K562 (cell line): Measurements from ENCODE around the gene MCCD1. TPM values are rescaled to one million over a fixed set of nuclear protein-coding genes. Genes with fewer than 3 reads are reported as not detected.
A peak's percentile ranks its signal among the peaks of the same experiment; 100 is the strongest.

ENCODE experiments used
- ATAC-seq: fragments of 200-7000 bp; cut with Tn5 transposase; 3 replicates; pipeline ENCODE4 v1.9.1; 2020; ENCODE audit warnings: moderate library complexity
- BruUV-seq: library from RNA; stranded (reverse); fragments of 400-500 nt; replicated peaks from 2 replicates; lab custom pipeline; 2021; lab: Mats Ljungman, UMichigan
- CTCF ChIA-PET: fragments of 300-600 bp; formaldehyde crosslinking; extraction: SDS; loops from one replicate; lab custom pipeline; 2021; ENCODE audit warnings: low intra/inter-chr PET ratio; lab: Yijun Ruan, JAX
- POLR2A ChIA-PET: fragments of 300-600, 350-650 bp; sonication (Branson Sonifier 250); formaldehyde crosslinking; extraction: SDS; loops from one replicate; lab custom pipeline; 2021; ENCODE audit warnings: antibody characterized with exemption, inconsistent platforms; lab: Yijun Ruan, JAX
- DNase-seq, 4 experiments: peaks; one replicate each; pipeline versions ENCODE4 v3.0.0 to v3.0.0-alpha.2; 2011 to 2018; ENCODE audit warnings: low spot score in 3 of 4, mixed read lengths in 3 of 4; ENCODE audit errors: extremely low read depth in 1 of 4
- FAIRE-seq: peaks from 2 replicates; lab custom pipeline; 2011; peaks lifted over from hg19 to GRCh38; lab: Jason Lieb, UNC
- H2AFZ ChIP-seq: 2 replicates; pipeline ENCODE4 v1.6.0; 2011; ENCODE audit warnings: low read depth, low read length, control low read depth, inconsistent platforms
- H3K27ac ChIP-seq: fragments of 200-600 bp; 3 replicates; pipeline ENCODE4 v1.8.0; 2011; ENCODE audit warnings: low read depth, mild to moderate bottlenecking, control low read depth, inconsistent platforms, low read length, moderate library complexity, mixed read lengths; ENCODE audit errors: extremely low read depth
- H3K27me3 ChIP-seq, 2 experiments: fragments of 300-600 bp in 1 of 2; 2 replicates in 1 of 2; 3 replicates in 1 of 2; pipeline versions ENCODE4 v1.6.0 to v1.8.0; 2011; ENCODE audit warnings: inconsistent platforms in 2 of 2, low read length in 2 of 2, mild to moderate bottlenecking in 1 of 2, mixed read lengths in 1 of 2, moderate library complexity in 1 of 2; ENCODE audit not compliant: control insufficient read depth in 2 of 2, insufficient read depth in 2 of 2
- H3K36me3 ChIP-seq: fragments of 300-600 bp; 3 replicates; pipeline ENCODE4 v1.8.0; 2011; ENCODE audit warnings: mild to moderate bottlenecking, low read length, inconsistent platforms; ENCODE audit not compliant: control insufficient read depth, insufficient read depth
- H3K4me1 ChIP-seq, 2 experiments: fragments of 200-600 bp in 1 of 2; replicated peaks in 1 of 2; 2 replicates in 1 of 2; 3 replicates in 1 of 2; pipeline versions ENCODE4 v1.5.1 to v1.8.0; 2011; ENCODE audit warnings: inconsistent platforms in 2 of 2, low read length in 2 of 2, mild to moderate bottlenecking in 1 of 2, mixed read lengths in 1 of 2, moderate library complexity in 1 of 2; ENCODE audit not compliant: control insufficient read depth in 2 of 2, insufficient read depth in 2 of 2
- H3K4me2 ChIP-seq: 2 replicates; pipeline ENCODE4 v1.6.1; 2011; ENCODE audit warnings: low read length, control low read depth, inconsistent platforms, mixed read lengths; ENCODE audit not compliant: insufficient read depth
- H3K4me3 ChIP-seq: fragments of 200-600 bp; sonication (generic), shearing (Covaris generic); 2 replicates; pipeline ENCODE4 v1.5.1; 2016; ENCODE audit warnings: control low read depth, inconsistent platforms
- H3K79me2 ChIP-seq: fragments of 200-600 bp; 3 replicates; pipeline ENCODE4 v1.8.0; 2011; ENCODE audit warnings: low read length, inconsistent platforms; ENCODE audit not compliant: control insufficient read depth, insufficient read depth
- H3K9ac ChIP-seq, 2 experiments: 2 replicates each; pipeline versions ENCODE4 v1.6.0 to v1.6.1; 2011; ENCODE audit warnings: low read depth in 2 of 2, low read length in 2 of 2, control low read depth in 1 of 2, inconsistent platforms in 1 of 2, mild to moderate bottlenecking in 1 of 2, mixed read lengths in 1 of 2; ENCODE audit not compliant: insufficient read depth in 1 of 2
- H3K9me1 ChIP-seq: one replicate; pipeline ENCODE4 v1.6.0; 2011; ENCODE audit warnings: inconsistent platforms, mild to moderate bottlenecking, low read length, moderate library complexity; ENCODE audit not compliant: control insufficient read depth, insufficient read depth
- H3K9me3 ChIP-seq: replicated peaks from 2 replicates; pipeline ENCODE4 v1.5.1; 2011; ENCODE audit warnings: low read depth, low read length, inconsistent platforms; ENCODE audit not compliant: control insufficient read depth, insufficient read depth
- H4K20me1 ChIP-seq: replicated peaks from 2 replicates; pipeline ENCODE4 v1.6.1; 2011; ENCODE audit warnings: low read length, inconsistent platforms, mixed read lengths; ENCODE audit not compliant: control insufficient read depth, insufficient read depth
- ARID3B ChIP-seq: fragments of 250-450 bp; sonication (Bioruptor Pico); IDR thresholded peaks from 2 replicates; pipeline ENCODE4 v1.4.0; 2020; ENCODE audit warnings: borderline replicate concordance
- CBX8 ChIP-seq: fragments of 200-600 bp; sonication (generic); IDR thresholded peaks from 2 replicates; pipeline ENCODE4 v1.6.1; 2012; ENCODE audit warnings: borderline replicate concordance, mixed run types, low read depth, mild to moderate bottlenecking, moderate library complexity, mixed read lengths, low read length, control low read depth, inconsistent platforms; ENCODE audit not compliant: poor library complexity, severe bottlenecking; ENCODE audit errors: extremely low read depth
- DDX20 ChIP-seq: fragments of 450-650 bp; IDR thresholded peaks from 2 replicates; pipeline ENCODE4 v1.6.1; 2016; ENCODE audit warnings: missing genetic modification characterization, low read depth, mild to moderate bottlenecking, missing compliant biosample characterization, moderate library complexity
- DNMT1 ChIP-seq: fragments of 450-650 bp; IDR thresholded peaks from 2 replicates; pipeline ENCODE4 v1.6.1; 2016; ENCODE audit warnings: antibody characterized with exemption, mild to moderate bottlenecking
- FOXK2 ChIP-seq, 2 experiments: fragments of 450-650 bp; IDR thresholded peaks in 1 of 2; conservative IDR thresholded peaks in 1 of 2; 2 replicates each; pipeline ENCODE4 v1.6.1; 2016; ENCODE audit warnings: low read depth in 2 of 2, mild to moderate bottlenecking in 1 of 2
- FUS ChIP-seq: fragments of 200-400 bp; formaldehyde crosslinking; optimal IDR thresholded peaks from 2 replicates; pipeline ENCODE3; 2017; ENCODE audit warnings: low read depth, low read length
- GATA2 ChIP-seq: sonication (generic); formaldehyde crosslinking; IDR thresholded peaks from 2 replicates; pipeline ENCODE4 v1.4.0; 2020; ENCODE audit warnings: mild to moderate bottlenecking, missing genetic modification reagents
- IRF2 ChIP-seq: sonication (generic); formaldehyde crosslinking; IDR thresholded peaks from 2 replicates; pipeline ENCODE4 v1.8.1; 2022; ENCODE audit warnings: mild to moderate bottlenecking, missing genetic modification reagents
- KAT7 ChIP-seq: sonication (generic); formaldehyde crosslinking; IDR thresholded peaks from 2 replicates; pipeline ENCODE4 v1.8.0; 2022; ENCODE audit warnings: missing genetic modification reagents, mild to moderate bottlenecking, borderline replicate concordance
- KDM2B ChIP-seq: fragments of 250-450 bp; sonication (Bioruptor Pico); IDR thresholded peaks from 2 replicates; pipeline ENCODE4 v1.8.0; 2021; ENCODE audit warnings: mild to moderate bottlenecking, moderate library complexity
- STAT5A ChIP-seq: IDR thresholded peaks from 2 replicates; pipeline ENCODE4 v1.6.1; 2012; ENCODE audit warnings: low read length, inconsistent platforms, borderline replicate concordance
- TCF7 ChIP-seq: sonication (generic); IDR thresholded peaks from 2 replicates; pipeline ENCODE4 v1.6.1; 2016; ENCODE audit warnings: antibody characterized with exemption, borderline replicate concordance
- TSC22D4 ChIP-seq: fragments of 450-650 bp; IDR thresholded peaks from 2 replicates; pipeline ENCODE4 v1.6.1; 2016; ENCODE audit warnings: missing genetic modification characterization, missing biosample characterization, control low read depth
- ZNF324 ChIP-seq: fragments of 250-450 bp; sonication (Bioruptor Pico); IDR thresholded peaks from 2 replicates; pipeline ENCODE4 v1.4.0; 2020; ENCODE audit warnings: mild to moderate bottlenecking
- WGBS: fragments of 100-300 bp; shearing (Covaris generic); methylation state at CpG from one replicate; pipeline ENCODE4 v1.1.6; 2016; ENCODE audit warnings: low coverage, mixed read lengths; ENCODE audit not compliant: insufficient coverage; ENCODE audit errors: missing lambda C conversion rate; 5-methylcytosine and 5-hydroxymethylcytosine counted together
- in situ Hi-C: fragments of 300-500 bp; cut with MboI; formaldehyde crosslinking; loops from 4 replicates; pipeline ENCODE4 v1.15.0; 2018; ENCODE audit warnings: inconsistent platforms, mixed read lengths
- intact Hi-C: fragments of 100-400 bp; cut with micrococcal nuclease; formaldehyde crosslinking; loops from 2 replicates; pipeline ENCODE4 v1.14.2; 2022
- polyA plus RNA-seq, 8 experiments: library from polyadenylated mRNA; depleted of rRNA in 4 of 8; stranded (reverse) in 5 of 8; unstranded in 3 of 8; fragments of >200 nt; fragmentation: Nextera tagmentation in 2 of 8; fragmentation: Illumina TruSeq in 1 of 8; extraction: Ambion mirVana in 2 of 8; extraction: Trizol in 1 of 8; gene quantifications; 2 replicates each; pipeline versions ENCODE4 v1.2.1 to v1.2.3, GENCODE V29; 2011 to 2014; ENCODE audit warnings: inconsistent platforms in 1 of 8, missing spikeins in 1 of 8
- total RNA-seq, 7 experiments: library from RNA; depleted of rRNA in 6 of 7; stranded (reverse); fragments of >200 nt in 6 of 7; fragmentation: Illumina TruSeq in 2 of 7; extraction: Trizol in 2 of 7; gene quantifications; 2 replicates each; pipeline versions ENCODE4 v1.2.1 to v1.2.3, GENCODE V29; 2011 to 2021; ENCODE audit warnings: low replicate concordance in 1 of 7

Gene MCCD1
- total and polyA plus RNA-seq, 9 of the 15 experiments (the other 6 are each of a cell fraction or from before 2014, with no cell fraction given), result not detected

GRCh38 chr6:31540640-31541039, 11.9 kb downstream of the MCCD1 start:
- no peak for DNase-seq
- H3K27me3 ChIP-seq, result no peaks in the 10 kb centered on the region
- in situ Hi-C loops, result loop anchor here (25.0 kb wide), 1 partner anchor 1422 kb away; the partner anchor contains the start of genes BRD2 and HLA-DMA
- peak overlapping the region; percentile 98 for H3K4me2 ChIP-seq
- no peak overlapping the region for H2AFZ ChIP-seq
- peak overlapping the region; percentile 76 for H3K4me3 ChIP-seq
- peaks cover 6 to 24% of the 10 kb centered on the region in 2 experiments; a peak in 4 of 5 replicates for H3K4me1 ChIP-seq
- peaks cover 58% of the 10 kb centered on the region for H3K36me3 ChIP-seq
- peak overlapping the region; percentile 98 for H3K27ac ChIP-seq
- WGBS, result 2% methylated on average over 4 of the region's 4 CpGs
- peaks cover 38% of the 10 kb centered on the region for H4K20me1 ChIP-seq
- H3K79me2 ChIP-seq, result peaks cover 78% of the 10 kb centered on the region
- peak overlapping the region; percentile 92 to 97 for H3K9ac ChIP-seq
- intact Hi-C loops, result loop anchor here (1.0 to 10.0 kb wide), 3 partner anchors 48 to 234 kb away; partner anchors contain the start of gene VWA7
- ATAC-seq, result no peak
- no peaks in the 10 kb centered on the region for H3K9me3 ChIP-seq
- BruUV-seq, result no TSS peak
- POLR2A ChIA-PET, result interaction anchor here (0.6 to 4.8 kb wide), 18 partner anchors 10 to 640 kb away, joined by 3 to 107 read pairs (median 12); partner anchors contain the start of genes BAG6, C6orf47, LTB and MCCD1
- peaks cover 15% of the 10 kb centered on the region for H3K9me1 ChIP-seq
- FAIRE-seq, result no peak
- CTCF ChIA-PET, result no interaction called here
- TF ChIP-seq FUS (no peak), ARID3B (no peak), DNMT1 (peak; percentile 41; the same call in 1 of the 2 replicates), IRF2 (CRISPR knock-in tag) (no peak), ZNF324 (CRISPR knock-in tag) (no peak), TSC22D4 (tag) (no peak), STAT5A (no peak), TCF7 (no peak), DDX20 (tag) (no peak), KDM2B (CRISPR knock-in tag) (no peak), GATA2 (CRISPR knock-in tag) (no peak), KAT7 (CRISPR knock-in tag) (no peak), CBX8 (no peak), FOXK2 (conservative IDR thresholded peaks at IDR 0.05 in 1 of 2, IDR thresholded peaks at IDR 0.05 in 1 of 2; ENCODE audit: low read depth in 2 of 2) (no peak)
